ENCODE data around the gene RASL10A. TPM values are rescaled to one million over a fixed set of nuclear protein-coding genes. Genes with fewer than 3 reads are reported as not detected.
A peak's percentile ranks its signal among the peaks of the same experiment; 100 is the strongest.

The RASL10A gene
- total and polyA plus RNA-seq, 9 of the 15 experiments (the other 6 are each of a cell fraction or from before 2014, with no cell fraction given), result 0.17 to 1.2 (median 0.45) TPM; not detected in 3

DNA sequence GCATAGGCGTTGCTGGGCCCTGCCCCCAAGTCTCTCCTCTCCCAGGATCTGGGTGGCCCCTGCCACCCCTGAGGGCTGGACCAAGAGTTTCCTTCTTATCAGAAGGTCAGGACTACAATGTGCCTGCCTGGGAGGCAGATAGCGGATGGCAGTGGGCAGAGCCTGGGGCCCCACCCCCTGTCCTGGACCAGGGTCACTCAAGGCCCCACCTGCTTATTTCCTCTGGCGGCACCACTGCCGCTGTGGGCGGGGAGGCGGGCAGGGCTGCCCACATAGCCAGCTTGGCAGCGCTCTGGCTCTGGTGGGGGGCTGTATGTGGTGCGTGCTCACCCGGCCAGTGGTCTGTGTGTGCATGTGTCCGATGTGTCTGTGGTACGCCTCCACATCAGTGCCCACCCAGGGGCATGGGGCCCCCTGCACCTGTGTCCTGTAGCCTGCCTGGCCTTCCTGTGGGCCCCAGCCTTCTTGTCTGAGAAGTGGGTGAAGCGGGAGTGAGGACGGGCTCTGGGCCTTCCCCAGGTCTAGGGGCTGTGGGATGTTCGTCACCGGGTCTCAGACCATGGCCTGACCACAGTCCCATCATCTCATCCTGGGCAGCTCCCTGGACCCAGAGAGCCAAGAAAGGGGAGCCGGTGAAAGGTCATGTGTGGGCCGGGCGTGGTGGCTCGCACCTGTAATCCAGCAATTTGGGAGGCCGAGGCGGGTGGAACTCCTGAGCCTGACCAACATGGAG is 6.0 kb downstream of the RASL10A start:
- Histone ChIP-seq H3K4me2 (ENCODE audit: insufficient read depth, low read length) (peak overlapping the region; percentile 12; the same call in 1 of the 2 replicates), H3K4me1 (replicated peaks in 1 of 2; ENCODE audit: control insufficient read depth in 2 of 2, insufficient read depth in 2 of 2, low read length in 2 of 2) (peaks cover 14 to 88% of the 10 kb centered on the region in 2 experiments; a peak in 4 of 5 replicates), H3K9me3 (replicated peaks; ENCODE audit: control insufficient read depth, insufficient read depth, low read depth, low read length) (no peaks in the 10 kb centered on the region), H4K20me1 (replicated peaks; ENCODE audit: control insufficient read depth, insufficient read depth, low read length) (no peaks in the 10 kb centered on the region), H3K36me3 (ENCODE audit: control insufficient read depth, insufficient read depth, low read length) (peaks cover 9% of the 10 kb centered on the region; the same call in 1 of the 3 replicates), H3K79me2 (ENCODE audit: control insufficient read depth, insufficient read depth, low read length) (peaks cover 18% of the 10 kb centered on the region), H3K9me1 (ENCODE audit: control insufficient read depth, insufficient read depth, low read length) (no peaks in the 10 kb centered on the region), H3K4me3 (no peak overlapping the region), H3K27ac (ENCODE audit: extremely low read depth, low read depth, low read length) (no peak overlapping the region), H3K9ac (ENCODE audit: insufficient read depth in 1 of 2, low read depth in 2 of 2, low read length in 2 of 2) (peak overlapping the region in 1 of 2 experiments; percentile 95; a peak in 2 of 4 replicates), H2AFZ (ENCODE audit: low read depth, low read length) (no peak overlapping the region), H3K27me3 (ENCODE audit: control insufficient read depth in 2 of 2, insufficient read depth in 2 of 2, low read length in 2 of 2) (no peaks in the 10 kb centered on the region)
- TF ChIP-seq, protein P1, sequence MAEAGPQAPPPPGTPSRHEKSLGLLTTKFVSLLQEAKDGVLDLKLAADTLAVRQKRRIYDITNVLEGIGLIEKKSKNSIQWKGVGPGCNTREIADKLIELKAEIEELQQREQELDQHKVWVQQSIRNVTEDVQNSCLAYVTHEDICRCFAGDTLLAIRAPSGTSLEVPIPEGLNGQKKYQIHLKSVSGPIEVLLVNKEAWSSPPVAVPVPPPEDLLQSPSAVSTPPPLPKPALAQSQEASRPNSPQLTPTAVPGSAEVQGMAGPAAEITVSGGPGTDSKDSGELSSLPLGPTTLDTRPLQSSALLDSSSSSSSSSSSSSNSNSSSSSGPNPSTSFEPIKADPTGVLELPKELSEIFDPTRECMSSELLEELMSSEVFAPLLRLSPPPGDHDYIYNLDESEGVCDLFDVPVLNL (CRISPR knock-in tag; IDR thresholded peaks at IDR 0.05; ENCODE audit: low read depth), result no peak
- TF ChIP-seq CBFA2T2 (conservative IDR thresholded peaks at IDR 0.05), result peak; percentile 34
- TF ChIP-seq ZZZ3 (IDR thresholded peaks at IDR 0.05), result no peak
- TF ChIP-seq TAF1 (IDR thresholded peaks at IDR 0.05; ENCODE audit: control insufficient read depth, extremely low read depth, insufficient read depth, low read length, severe bottlenecking), result no peak
- TF ChIP-seq TGIF2 (CRISPR knock-in tag; IDR thresholded peaks at IDR 0.05), result no peak
- TF ChIP-seq, protein P2, sequence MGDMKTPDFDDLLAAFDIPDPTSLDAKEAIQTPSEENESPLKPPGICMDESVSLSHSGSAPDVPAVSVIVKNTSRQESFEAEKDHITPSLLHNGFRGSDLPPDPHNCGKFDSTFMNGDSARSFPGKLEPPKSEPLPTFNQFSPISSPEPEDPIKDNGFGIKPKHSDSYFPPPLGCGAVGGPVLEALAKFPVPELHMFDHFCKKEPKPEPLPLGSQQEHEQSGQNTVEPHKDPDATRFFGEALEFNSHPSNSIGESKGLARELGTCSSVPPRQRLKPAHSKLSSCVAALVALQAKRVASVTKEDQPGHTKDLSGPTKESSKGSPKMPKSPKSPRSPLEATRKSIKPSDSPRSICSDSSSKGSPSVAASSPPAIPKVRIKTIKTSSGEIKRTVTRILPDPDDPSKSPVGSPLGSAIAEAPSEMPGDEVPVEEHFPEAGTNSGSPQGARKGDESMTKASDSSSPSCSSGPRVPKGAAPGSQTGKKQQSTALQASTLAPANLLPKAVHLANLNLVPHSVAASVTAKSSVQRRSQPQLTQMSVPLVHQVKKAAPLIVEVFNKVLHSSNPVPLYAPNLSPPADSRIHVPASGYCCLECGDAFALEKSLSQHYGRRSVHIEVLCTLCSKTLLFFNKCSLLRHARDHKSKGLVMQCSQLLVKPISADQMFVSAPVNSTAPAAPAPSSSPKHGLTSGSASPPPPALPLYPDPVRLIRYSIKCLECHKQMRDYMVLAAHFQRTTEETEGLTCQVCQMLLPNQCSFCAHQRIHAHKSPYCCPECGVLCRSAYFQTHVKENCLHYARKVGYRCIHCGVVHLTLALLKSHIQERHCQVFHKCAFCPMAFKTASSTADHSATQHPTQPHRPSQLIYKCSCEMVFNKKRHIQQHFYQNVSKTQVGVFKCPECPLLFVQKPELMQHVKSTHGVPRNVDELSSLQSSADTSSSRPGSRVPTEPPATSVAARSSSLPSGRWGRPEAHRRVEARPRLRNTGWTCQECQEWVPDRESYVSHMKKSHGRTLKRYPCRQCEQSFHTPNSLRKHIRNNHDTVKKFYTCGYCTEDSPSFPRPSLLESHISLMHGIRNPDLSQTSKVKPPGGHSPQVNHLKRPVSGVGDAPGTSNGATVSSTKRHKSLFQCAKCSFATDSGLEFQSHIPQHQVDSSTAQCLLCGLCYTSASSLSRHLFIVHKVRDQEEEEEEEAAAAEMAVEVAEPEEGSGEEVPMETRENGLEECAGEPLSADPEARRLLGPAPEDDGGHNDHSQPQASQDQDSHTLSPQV (IDR thresholded peaks at IDR 0.05), result peak; percentile 29; the same call in 1 of the 2 replicates
- TF ChIP-seq ZBTB7A (IDR thresholded peaks at IDR 0.05; ENCODE audit: borderline replicate concordance, control insufficient read depth, low read depth, low read length), result 0 out of 2 replicates have a peak, but pooled peaks have one; percentile 9
- no peak for TF ChIP-seq CBX5 (IDR thresholded peaks at IDR 0.05; ENCODE audit: borderline replicate concordance, low read depth)
- peak; percentile 56 for TF ChIP-seq CBFA2T3 (IDR thresholded peaks at IDR 0.05)
- no peak for TF ChIP-seq ZNF76 (CRISPR knock-in tag; IDR thresholded peaks at IDR 0.05; ENCODE audit: borderline replicate concordance)
- in situ Hi-C loops (cut with MboI), result no loop called here
- DNase-seq (ENCODE audit: extremely low read depth in 1 of 4, low spot score in 3 of 4) (peak in 3 of 4 experiments; percentile 28 to 33 (median 32)), ATAC-seq (no peak), FAIRE-seq (no peak)
- intact Hi-C loops (cut with micrococcal nuclease), result no loop called here
- 72% methylated on average over 12 of the region's 21 CpGs for whole genome bisulfite sequencing (ENCODE audit: insufficient coverage, low coverage, missing lambda C conversion rate)
- no TSS peak for BruUV-seq (replicated peaks)
- CTCF ChIA-PET (ENCODE audit: low intra/inter-chr PET ratio), result no interaction called here
- POLR2A ChIA-PET, result no interaction called here

All from K562 (cell line).